PC-3 (cell line): ENCODE data around the gene MYO3B. TPM values are rescaled to one million over a fixed set of nuclear protein-coding genes. Genes with fewer than 3 reads are reported as not detected.

Source experiments
- ATAC-seq: fragments of 200-7000 bp; cut with Tn5 transposase; 2 replicates; pipeline ENCODE4 v1.9.1; 2020; ENCODE audit warnings: mild to moderate bottlenecking, moderate library complexity
- BruUV-seq: library from RNA; stranded (reverse); fragments of 400-500 nt; replicated peaks from 2 replicates; lab custom pipeline; 2021; lab: Mats Ljungman, UMichigan
- CTCF ChIA-PET: fragments of 300-600 bp; sonication (Branson Sonifier 250); formaldehyde crosslinking; loops from one replicate; lab custom pipeline; 2022; ENCODE audit warnings: antibody characterized with exemption; lab: Charles Lee
- POLR2A ChIA-PET: fragments of 300-600 bp; sonication (Branson Sonifier 250); formaldehyde crosslinking; loops from one replicate; lab custom pipeline; 2022; ENCODE audit warnings: antibody characterized with exemption; ENCODE audit not compliant: unreplicated experiment; lab: Charles Lee
- DNase-seq: peaks from one replicate; pipeline ENCODE4 v3.0.0-alpha.2; 2015
- H2AFZ ChIP-seq: fragments of 300-600 bp; sonication (generic); 2 replicates; pipeline ENCODE4 v1.6.0; 2016; ENCODE audit warnings: antibody characterized with exemption, low read length
- H3F3A ChIP-seq: fragments of 300-600 bp; sonication (generic); one replicate; pipeline ENCODE4 v1.6.0; 2017; ENCODE audit warnings: antibody characterized with exemption, low read length, control low read depth, mild to moderate bottlenecking; ENCODE audit not compliant: unreplicated experiment
- H3K27ac ChIP-seq: fragments of 300-600 bp; sonication (generic); 2 replicates; pipeline ENCODE4 v1.5.1; 2016; ENCODE audit warnings: mild to moderate bottlenecking, low read length
- H3K27me3 ChIP-seq: fragments of 300-600 bp; sonication (generic); 2 replicates; pipeline ENCODE4 v1.6.1; 2016; ENCODE audit warnings: low read length, mixed read lengths
- H3K36me3 ChIP-seq: fragments of 300-600 bp; sonication (generic); 2 replicates; pipeline ENCODE4 v1.6.1; 2016; ENCODE audit warnings: low read depth, mixed run types, low read length, mixed read lengths
- H3K4me1 ChIP-seq: fragments of 300-600 bp; sonication (generic); 2 replicates; pipeline ENCODE4 v1.5.1; 2016; ENCODE audit warnings: low read length; ENCODE audit not compliant: insufficient read depth
- H3K4me2 ChIP-seq: fragments of 300-600 bp; sonication (generic); 2 replicates; pipeline ENCODE4 v1.6.0; 2016; ENCODE audit warnings: low read length
- H3K4me3 ChIP-seq: fragments of 300-600 bp; sonication (generic); 2 replicates; pipeline ENCODE4 v1.5.1; 2016; ENCODE audit warnings: mild to moderate bottlenecking, low read length, mixed read lengths
- H3K79me2 ChIP-seq: fragments of 300-600 bp; sonication (generic); 2 replicates; pipeline ENCODE4 v1.6.1; 2017; ENCODE audit warnings: low read length, mixed read lengths
- H3K9ac ChIP-seq: fragments of 300-600 bp; sonication (generic); 2 replicates; pipeline ENCODE4 v1.6.0; 2016; ENCODE audit warnings: mild to moderate bottlenecking, low read length
- H3K9me2 ChIP-seq: fragments of 300-600 bp; sonication (generic); replicated peaks from 2 replicates; pipeline ENCODE4 v1.6.1; 2016; ENCODE audit warnings: mixed run types, low read length, mixed read lengths
- H3K9me3 ChIP-seq: fragments of 300-600 bp; sonication (generic); 2 replicates; pipeline ENCODE4 v1.6.1; 2016; ENCODE audit warnings: low read length, mixed read lengths
- H4K20me1 ChIP-seq: fragments of 300-600 bp; sonication (generic); 2 replicates; pipeline ENCODE4 v1.6.1; 2016; ENCODE audit warnings: low read length, mixed read lengths
- EZH2 ChIP-seq: fragments of 300-600 bp; sonication (generic); IDR thresholded peaks from one replicate; pipeline ENCODE4 v1.6.1; 2017; ENCODE audit warnings: antibody characterized with exemption, mild to moderate bottlenecking, low read length; ENCODE audit not compliant: unreplicated experiment
- EZH2phosphoT487 ChIP-seq: fragments of 300-600 bp; sonication (generic); IDR thresholded peaks from 2 replicates; pipeline ENCODE4 v1.6.1; 2018; ENCODE audit warnings: mild to moderate bottlenecking, antibody characterized with exemption, low read length, borderline replicate concordance
- intact Hi-C: fragments of 100-400 bp; cut with micrococcal nuclease; formaldehyde crosslinking; loops from 2 replicates; pipeline ENCODE4 v1.9.0; 2023
- total RNA-seq: library from RNA; depleted of rRNA; stranded (reverse); fragments of >200 nt; gene quantifications from 2 replicates; pipeline ENCODE4 v1.2.3, GENCODE V29; 2014
- TF ChIP-seq, protein P1 (sequence below): fragments of 300-600 bp; sonication (generic); conservative IDR thresholded peaks from 2 replicates; pipeline ENCODE4 v1.5.1; 2017; ENCODE audit warnings: antibody characterized with exemption, low read depth, mild to moderate bottlenecking, low read length

The MYO3B gene
- total RNA-seq, 1 experiment from 2014 or later, result 1.1 TPM

DNA sequence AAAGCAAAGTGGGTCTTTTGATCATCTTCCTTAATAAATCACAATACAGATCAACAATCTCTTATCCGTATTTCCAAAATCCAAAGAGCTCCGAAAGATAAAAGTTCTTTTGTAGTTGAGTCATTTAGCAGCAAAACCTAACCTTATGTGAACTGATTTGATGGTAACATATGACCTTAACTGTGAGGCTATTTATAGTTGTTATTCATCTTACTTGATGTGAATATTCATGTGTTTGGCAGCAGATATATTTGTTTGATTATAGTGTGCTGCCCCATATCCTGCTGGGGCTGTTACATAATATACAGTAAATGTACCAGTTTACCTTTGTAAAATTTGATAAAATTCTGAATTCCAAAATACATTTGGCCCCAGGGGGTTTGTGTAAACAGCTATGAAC is 158.5 kb downstream of the MYO3B start:
- Histone ChIP-seq H3K27me3 (no peaks in the 10 kb centered on the region; the same call in 1 of the 2 replicates), H3K27ac (no peak overlapping the region), H4K20me1 (no peaks in the 10 kb centered on the region), H3K9me2 (no peaks in the 10 kb centered on the region), H3F3A (no peaks in the 10 kb centered on the region), H3K9me3 (no peaks in the 10 kb centered on the region), H3K36me3 (no peaks in the 10 kb centered on the region), H3K4me3 (no peak overlapping the region), H3K4me1 (no peaks in the 10 kb centered on the region; the same call in 1 of the 2 replicates), H2AFZ (no peak overlapping the region), H3K79me2 (no peaks in the 10 kb centered on the region), H3K4me2 (no peak overlapping the region), H3K9ac (no peak overlapping the region)
- DNase-seq, result no peak
- ATAC-seq, result no peak
- POLR2A ChIA-PET, result no interaction called here
- intact Hi-C loops, result no loop called here
- TF ChIP-seq, protein P1, sequence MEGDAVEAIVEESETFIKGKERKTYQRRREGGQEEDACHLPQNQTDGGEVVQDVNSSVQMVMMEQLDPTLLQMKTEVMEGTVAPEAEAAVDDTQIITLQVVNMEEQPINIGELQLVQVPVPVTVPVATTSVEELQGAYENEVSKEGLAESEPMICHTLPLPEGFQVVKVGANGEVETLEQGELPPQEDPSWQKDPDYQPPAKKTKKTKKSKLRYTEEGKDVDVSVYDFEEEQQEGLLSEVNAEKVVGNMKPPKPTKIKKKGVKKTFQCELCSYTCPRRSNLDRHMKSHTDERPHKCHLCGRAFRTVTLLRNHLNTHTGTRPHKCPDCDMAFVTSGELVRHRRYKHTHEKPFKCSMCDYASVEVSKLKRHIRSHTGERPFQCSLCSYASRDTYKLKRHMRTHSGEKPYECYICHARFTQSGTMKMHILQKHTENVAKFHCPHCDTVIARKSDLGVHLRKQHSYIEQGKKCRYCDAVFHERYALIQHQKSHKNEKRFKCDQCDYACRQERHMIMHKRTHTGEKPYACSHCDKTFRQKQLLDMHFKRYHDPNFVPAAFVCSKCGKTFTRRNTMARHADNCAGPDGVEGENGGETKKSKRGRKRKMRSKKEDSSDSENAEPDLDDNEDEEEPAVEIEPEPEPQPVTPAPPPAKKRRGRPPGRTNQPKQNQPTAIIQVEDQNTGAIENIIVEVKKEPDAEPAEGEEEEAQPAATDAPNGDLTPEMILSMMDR, result no peak
- no peak for TF ChIP-seq EZH2
- TF ChIP-seq EZH2phosphoT487, result no peak
- CTCF ChIA-PET, result interaction anchor here (0.6 kb wide), 1 partner anchor 39 kb away, joined by 3 read pairs; no protein-coding TSS in a partner anchor
- no TSS peak for BruUV-seq

DNA sequence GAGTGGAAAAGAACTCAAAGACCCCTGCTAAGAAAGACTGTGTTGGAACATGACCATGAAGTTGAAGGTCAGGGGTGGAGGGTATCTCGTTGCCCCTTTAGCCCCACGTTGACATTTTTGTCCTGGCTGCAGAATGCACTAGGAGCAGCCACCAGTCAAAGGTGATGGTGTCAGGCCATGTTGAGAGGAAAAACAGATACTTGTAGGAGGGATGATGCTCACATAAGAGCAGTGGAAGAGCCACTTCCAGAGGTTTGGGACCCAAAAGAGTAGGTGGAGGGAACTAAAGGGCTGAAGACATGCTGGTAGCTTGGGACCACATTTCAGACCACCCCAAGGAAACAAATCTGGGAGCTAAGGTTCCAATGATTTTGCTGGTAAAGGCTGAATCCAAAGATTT is 159.0 kb downstream of the MYO3B start:
- DNase-seq (no peak), ATAC-seq (no peak)
- no peak overlapping the region for H2AFZ ChIP-seq
- H3K9ac ChIP-seq, result no peak overlapping the region
- H3K27me3 ChIP-seq, result no peaks in the 10 kb centered on the region; the same call in 1 of the 2 replicates
- no peak overlapping the region for H3K4me2 ChIP-seq
- no peaks in the 10 kb centered on the region for H3F3A ChIP-seq
- no peaks in the 10 kb centered on the region for H3K36me3 ChIP-seq
- H3K9me3 ChIP-seq, result no peaks in the 10 kb centered on the region
- no peaks in the 10 kb centered on the region for H3K79me2 ChIP-seq
- no peak overlapping the region for H3K4me3 ChIP-seq
- no peaks in the 10 kb centered on the region; the same call in 1 of the 2 replicates for H3K4me1 ChIP-seq
- no peaks in the 10 kb centered on the region for H3K9me2 ChIP-seq
- intact Hi-C loops, result no loop called here
- no TSS peak for BruUV-seq
- no peak for TF ChIP-seq EZH2
- TF ChIP-seq EZH2phosphoT487, result no peak
- TF ChIP-seq, protein P1, result no peak
- H4K20me1 ChIP-seq, result no peaks in the 10 kb centered on the region
- no peak overlapping the region for H3K27ac ChIP-seq
- ChIA-PET POLR2A (no interaction called here), CTCF (no interaction called here)

DNA sequence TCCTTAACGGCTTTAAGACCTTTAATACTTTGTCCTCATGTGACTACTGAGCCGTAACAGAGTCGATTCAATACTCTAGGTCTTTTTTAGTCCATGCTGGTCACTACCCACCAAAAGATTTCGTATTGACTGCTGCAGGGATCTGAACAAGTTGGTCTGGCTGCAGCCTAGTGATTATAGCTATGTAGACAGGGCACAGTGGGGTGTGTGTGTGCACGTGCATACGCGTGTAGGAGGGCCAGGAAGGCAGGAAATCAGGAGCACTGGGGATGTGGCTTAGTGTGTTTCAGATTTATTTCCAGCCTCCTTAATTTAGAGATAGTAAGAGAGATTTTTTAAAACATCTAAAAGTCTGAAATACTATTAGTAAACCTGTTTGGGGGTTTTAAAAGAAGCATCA is 161.4 kb downstream of the MYO3B start:
- H3K9me2 ChIP-seq, result no peaks in the 10 kb centered on the region
- H2AFZ ChIP-seq, result no peak overlapping the region
- ATAC-seq (no peak), DNase-seq (no peak)
- H3F3A ChIP-seq, result no peaks in the 10 kb centered on the region
- CTCF ChIA-PET, result no interaction called here
- no TSS peak for BruUV-seq
- H3K9me3 ChIP-seq, result no peaks in the 10 kb centered on the region
- no peaks in the 10 kb centered on the region for H4K20me1 ChIP-seq
- H3K9ac ChIP-seq, result no peak overlapping the region
- intact Hi-C loops, result no loop called here
- no peaks in the 10 kb centered on the region for H3K36me3 ChIP-seq
- H3K79me2 ChIP-seq, result no peaks in the 10 kb centered on the region
- H3K27ac ChIP-seq, result no peak overlapping the region
- no peaks in the 10 kb centered on the region; the same call in 1 of the 2 replicates for H3K4me1 ChIP-seq
- TF ChIP-seq, protein P1, result no peak
- TF ChIP-seq EZH2, result no peak
- no peak overlapping the region for H3K4me3 ChIP-seq
- POLR2A ChIA-PET, result no interaction called here
- no peaks in the 10 kb centered on the region for H3K27me3 ChIP-seq
- no peak overlapping the region for H3K4me2 ChIP-seq
